GM19438 (cell line): Measurements from ENCODE around the gene CD28.
A peak's percentile ranks its signal among the peaks of the same experiment; 100 is the strongest.
"Not testable (repeated sequence)": the region's sequence is repeated elsewhere in the genome, so short reads cannot be mapped to it uniquely, and the experiment has no call there.

Experiments used
- ATAC-seq: cut with Tn5 transposase; IDR thresholded peaks from one replicate; pipeline ENCODE4 v1.9.1; 2021; ENCODE audit warnings: low read depth; ENCODE audit not compliant: unreplicated experiment

Gene CD28

DNA sequence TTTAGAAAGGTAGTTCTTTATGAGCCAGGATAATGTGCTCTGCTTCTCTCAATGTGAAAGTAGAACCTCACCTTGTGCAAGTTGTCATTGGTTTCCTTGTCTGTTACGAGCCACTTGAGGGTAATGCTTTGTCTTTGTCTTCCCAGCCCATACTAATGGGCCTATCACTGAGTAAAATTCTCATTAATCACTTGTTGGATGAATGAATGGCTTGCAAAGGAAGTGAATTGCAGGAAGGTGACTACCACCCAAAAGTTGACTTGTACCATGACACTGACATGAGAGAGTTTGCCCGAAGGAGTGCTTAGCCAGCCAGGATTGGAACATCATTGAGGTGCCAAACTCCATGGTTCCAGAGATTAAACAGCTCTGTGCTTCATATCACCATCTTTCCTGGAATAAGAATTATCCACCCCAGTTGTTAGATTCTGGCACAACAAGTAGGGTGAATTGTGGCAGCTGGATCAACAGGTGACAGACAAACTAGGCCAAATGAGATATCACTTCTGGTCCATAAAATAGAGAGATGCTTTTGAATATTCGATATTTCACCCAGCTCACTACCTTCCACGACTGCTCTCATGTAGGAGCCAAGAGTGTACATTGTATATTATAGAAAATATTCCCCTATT is 20.5 kb upstream of the CD28 start:
- no peak for ATAC-seq

DNA sequence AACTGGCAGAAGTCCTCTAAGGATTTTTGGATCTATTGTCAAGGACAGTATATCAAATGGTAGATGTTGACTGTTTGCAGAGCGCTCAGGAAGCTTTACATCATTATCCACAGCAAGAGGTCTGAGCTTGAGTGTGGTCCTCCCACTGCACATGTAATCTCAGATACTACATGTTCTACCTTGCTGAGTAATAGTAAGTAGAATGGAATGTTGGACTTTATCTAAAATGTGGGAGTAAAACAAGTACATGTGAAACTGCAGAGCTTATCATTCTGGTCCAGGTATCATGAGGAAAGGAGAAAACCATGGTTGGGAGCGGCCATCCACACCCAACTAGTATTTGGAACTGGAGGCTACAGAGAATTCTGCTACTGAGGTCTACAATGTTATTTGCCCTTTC is 19.3 kb upstream of the CD28 start:
- no peak for ATAC-seq

DNA sequence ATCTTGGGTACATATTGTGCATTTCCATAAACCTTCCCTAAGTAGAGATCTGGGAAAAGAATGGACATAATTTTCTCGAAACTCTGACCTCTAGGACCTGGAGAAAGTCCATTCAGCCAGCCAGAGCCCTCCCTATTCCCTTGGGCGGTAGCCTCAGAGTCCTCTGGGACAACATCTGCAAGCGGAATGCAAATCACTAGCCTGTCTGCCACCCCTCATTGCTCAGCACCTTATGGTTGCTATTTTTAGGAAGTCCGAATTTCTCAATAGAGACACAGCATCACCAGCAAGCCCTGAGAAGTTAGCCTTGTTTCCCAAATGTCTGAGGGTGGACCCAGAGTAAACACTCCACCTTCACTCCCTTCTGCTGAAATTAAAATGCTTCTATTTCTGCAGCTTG is 17.6 kb upstream of the CD28 start:
- peak; percentile 66 for ATAC-seq

DNA sequence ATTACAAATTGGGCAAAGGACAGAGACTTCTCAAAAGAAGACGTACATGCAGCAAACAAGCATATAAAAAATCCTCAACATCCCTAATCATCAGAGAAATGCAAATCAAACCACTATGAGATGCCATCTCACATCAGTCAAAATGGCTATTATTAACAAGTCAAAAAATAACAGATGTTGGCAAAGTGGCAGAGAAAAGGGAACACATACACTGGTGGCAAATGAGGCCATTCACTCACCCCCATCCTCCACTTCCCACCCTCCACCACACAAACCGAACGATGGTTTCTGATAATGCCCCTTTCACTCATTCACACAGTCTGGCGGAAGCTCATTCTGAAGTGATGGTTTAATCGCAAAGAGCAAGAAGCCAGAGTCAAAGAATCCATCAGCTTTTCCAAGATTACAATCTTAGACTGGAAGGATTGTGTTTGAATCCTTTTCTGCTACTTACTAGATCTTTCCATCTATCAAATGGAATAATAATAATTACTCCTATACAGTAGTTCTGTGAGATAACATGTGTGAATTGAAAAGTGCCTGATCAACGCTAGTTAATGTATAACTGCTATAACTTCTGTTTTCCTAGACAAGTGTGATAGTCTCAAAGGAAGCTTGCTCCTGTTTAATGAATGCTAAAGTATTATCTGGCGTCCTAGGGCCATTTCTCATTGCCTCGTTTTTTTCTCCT is 16.9 kb upstream of the CD28 start:
- peak; percentile 48 for ATAC-seq

DNA sequence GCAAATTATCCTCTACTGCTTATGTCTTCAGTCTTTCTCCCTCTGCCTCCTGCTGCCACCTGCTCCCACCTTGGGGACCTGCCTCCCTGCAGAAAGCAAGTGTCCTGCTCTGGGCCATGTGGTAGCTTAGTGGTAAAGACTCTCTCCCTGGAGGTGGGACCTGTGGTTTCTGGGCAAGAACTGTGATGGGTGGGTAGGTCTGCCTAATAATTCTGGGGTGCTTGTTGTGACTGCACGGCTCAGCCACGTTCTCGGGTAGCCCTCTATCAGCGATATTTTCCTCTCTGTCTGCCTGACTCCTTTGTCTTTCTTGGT is 16.4 kb upstream of the CD28 start:
- peak; percentile 38 for ATAC-seq

DNA sequence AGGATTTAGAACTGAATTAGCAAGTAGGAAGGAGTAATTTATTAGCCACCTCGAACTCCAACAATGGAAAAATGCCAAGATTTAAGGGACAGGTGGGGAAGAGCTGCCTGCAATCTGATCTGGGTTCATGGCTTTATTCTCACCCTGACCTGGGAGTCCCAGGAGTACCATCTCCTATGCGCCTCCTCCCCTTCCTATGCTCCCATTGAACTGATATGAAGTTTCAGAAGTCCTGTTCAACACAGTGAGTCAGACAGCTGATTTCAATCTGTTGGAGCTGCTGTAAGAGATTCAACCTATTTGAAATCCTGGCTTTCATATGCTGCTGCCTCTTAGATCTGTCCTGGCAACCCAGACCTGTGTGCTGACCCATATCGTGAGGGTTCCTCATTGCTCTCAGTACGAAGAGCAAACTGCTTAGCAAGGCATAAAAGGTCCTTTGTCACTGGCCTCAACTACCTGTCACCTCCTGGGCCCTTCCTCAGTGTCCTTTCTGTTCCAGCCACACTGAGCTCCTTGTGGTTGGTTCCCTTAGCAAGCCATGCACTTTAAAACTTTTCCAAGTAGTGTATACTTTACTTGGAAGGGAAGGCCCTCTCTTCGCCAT is 15.9 kb upstream of the CD28 start:
- no peak for ATAC-seq

DNA sequence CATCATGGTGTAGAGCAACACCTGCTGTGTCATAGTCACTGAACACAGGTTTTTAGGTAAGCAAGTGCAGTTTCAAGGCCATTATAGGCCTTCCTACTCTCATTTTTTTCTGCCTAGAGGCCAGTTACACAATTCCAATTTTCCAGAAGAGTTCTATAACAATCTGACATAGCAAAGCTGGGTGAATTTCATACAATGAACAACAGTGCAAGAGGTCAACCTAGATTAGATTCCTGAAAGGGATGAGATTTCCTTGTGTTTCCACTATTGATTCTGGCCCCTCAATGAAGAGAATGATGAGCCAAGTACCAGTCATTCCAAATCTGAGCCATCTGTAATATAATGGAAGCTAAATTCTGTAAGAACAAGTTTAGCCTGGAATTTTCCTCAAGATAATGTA is 15.3 kb upstream of the CD28 start:
- ATAC-seq = no peak

DNA sequence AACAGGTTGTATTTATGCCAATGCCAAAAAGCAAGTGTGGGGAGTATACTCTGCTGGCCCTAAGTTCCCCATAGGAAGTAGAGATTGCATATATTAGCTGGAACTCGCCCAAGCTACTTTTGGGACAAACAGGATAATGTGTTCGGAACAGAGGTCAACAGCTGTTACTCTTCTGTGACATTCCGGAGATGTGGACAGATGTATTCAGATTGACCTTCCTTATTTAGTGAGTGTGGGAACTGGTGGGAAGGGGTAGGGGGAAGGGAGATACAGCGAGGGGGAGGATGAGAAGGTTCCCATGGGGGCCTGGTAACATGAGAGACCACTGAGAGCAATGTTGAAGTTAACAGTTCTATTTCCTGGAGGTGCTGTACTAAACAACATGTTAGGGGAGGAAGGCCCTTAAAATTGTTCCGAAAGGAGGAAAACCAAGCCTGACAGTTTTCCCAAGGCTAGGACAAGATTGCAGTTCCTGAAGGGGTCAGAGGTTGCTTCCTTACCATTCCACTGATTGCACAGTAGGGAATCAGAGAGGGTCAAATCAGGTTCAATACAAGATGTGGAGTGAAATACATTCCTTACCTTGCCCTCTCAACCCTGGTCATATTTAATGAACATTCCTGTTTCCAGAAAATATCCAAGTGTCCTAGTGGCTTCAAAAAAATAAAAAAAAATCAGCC is 14.3 kb upstream of the CD28 start:
- ATAC-seq = no peak

DNA sequence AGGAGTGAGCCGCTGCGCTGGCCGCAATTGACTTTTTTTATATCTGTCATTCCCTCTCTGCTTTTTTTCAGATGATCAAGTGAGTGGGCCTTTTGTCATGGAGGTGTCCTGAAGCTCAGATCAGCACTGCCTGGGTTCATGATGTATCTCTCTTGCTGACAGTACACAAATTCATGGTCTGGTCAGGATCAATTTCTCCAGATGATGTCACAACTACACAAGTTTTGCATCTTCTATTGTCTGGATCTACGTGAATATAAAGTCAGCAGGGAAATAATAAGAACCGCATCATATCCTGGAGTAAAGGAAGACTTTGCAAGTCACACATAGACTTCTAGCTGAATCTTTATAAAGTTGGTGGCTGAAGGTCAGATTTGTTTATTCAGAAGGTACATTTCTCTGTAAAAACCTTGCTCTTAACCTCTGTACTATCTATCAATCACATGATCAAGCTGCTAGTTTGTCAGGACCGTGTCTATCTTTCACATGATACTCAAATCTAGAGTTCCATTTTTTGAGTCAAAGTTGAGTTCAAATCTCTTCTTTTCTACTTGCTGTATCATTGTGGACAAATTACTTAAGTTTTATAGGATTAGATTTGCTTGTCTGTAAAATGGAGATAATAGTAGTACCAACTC is 13.1 kb upstream of the CD28 start:
- ATAC-seq = no peak

DNA sequence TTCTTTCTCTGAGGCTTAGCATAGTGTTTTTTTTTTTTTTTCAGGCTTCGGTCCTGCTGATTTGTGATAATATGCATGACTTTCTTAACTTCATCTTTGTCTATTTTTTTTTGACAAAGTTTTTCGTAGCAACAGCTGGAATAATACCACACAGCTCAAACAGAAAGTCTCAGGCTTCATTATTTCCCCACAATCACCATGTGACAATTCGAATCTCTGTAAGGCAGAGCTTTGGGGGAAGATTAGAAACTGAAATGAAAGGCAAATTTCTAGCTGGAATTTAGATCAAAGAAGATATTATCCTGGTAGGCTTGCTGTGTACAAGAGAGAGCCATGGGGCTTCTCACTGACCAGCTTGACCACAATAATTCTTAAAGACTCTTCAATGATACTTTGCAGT is 12.2 kb upstream of the CD28 start:
- ATAC-seq = no peak

DNA sequence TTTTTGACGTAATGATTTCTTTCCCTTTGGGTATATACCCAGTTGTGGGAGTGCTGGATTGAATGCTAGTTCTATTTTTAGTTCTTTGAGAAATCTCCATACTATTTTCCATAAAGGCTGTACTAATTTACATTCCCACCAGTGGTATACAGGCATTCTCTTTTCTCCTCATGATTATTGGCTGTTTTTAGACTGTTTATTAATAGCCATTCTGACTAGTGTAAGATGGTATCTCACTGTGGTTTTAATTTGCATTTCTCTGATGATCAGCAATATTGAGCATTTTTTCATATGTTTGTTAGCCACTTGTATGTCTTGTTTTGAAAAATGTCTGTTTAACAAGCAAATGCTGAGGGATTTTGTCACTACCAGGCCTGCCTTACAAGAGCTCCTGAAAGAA is 9.2 kb upstream of the CD28 start:
- ATAC-seq = no peak

DNA sequence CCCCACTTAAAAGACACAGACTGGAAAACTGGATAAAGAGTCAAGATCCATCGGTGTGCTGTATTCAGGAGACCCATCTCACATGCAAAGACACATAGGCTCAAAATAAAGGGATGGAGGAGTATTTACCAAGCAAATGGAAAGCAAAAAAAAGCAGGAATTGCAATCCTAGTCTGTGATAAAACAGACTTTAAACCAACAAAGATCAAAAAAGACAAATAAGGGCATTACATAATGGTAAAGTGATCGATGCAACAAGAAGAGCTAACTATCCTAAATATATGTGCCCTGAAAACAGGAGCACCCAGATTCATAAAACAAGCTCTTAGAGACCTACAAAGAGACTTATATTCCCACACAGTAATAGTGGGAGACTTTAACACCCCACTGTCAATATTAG is 8.7 kb upstream of the CD28 start:
- not testable (repeated sequence) for ATAC-seq

DNA sequence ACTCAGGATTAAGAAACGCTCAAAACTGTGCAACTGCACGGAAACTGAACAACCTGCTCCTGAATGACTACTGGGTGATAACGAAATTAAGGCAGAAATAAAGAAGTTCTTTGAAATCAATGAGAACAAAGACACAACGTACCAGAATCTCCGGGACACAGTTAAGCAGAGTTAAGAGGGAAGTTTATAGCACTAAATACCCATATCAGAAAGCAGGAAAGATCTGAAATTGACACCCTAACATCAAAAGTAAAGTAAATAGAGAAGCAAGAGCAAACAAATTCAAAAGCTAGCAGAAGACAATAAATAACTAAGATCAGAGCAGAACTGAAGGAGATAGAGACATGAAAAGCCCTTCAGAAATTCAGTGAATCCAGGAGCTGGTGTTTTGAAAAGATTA is 8.0 kb upstream of the CD28 start:
- ATAC-seq = not testable (repeated sequence)

DNA sequence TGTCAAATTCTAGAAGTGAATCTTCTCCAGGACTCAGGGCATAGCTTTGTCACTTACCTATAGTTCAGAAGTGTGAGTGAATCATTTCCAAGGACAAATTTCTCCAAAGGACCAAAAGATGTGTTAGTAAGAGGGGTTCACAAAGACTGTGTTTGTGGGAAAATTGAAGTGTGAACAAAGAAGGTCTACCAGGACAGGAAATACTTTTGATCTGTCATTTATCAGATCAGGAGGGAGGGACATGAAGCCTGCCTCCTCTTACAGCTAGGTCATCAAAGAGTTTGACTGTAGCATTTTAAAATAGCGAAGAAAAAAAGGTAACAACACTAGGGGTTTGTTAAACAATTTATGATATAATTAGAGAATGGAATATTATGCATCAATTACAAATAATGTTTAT is 2.0 kb upstream of the CD28 start:
- no peak for ATAC-seq

DNA sequence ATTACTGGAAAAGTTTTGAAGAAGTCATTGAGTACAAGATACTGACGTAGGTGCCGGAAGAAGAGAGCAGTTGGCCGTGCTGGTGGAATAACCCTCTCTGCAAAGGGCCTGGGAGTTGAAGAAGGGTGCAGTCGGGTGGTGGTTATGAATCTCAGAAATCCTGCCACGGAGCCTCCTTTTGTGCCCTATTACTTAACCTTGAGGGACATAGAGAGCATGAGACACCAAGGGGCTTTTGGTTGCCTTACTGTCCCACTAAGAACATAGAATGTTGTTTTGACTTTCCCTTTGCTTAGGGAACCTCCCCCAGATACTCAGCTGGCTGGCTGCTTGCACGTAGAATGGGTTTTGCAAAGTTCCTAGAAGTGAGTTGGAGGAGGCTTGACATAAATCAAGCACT is 1.3 kb upstream of the CD28 start:
- no peak for ATAC-seq

DNA sequence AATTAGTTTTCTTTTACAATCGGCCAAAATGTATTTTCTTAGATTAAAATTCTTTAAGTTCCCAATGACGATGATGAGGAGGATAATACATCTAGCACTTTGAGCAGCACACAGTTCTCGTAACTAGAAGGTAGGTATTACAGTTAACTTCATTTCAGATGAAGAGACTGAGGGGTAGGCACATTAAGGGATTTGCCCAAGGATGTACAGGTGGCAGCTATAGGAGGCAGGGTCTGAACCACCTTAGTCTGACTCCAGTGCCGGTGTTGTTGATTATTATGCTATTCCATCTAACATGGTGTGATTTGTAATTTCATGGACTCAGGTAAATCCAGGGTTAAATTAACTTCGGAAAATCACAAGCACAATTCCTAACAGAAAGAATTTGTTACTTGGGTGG is 1.1 kb downstream of the CD28 start:
- ATAC-seq = no peak

DNA sequence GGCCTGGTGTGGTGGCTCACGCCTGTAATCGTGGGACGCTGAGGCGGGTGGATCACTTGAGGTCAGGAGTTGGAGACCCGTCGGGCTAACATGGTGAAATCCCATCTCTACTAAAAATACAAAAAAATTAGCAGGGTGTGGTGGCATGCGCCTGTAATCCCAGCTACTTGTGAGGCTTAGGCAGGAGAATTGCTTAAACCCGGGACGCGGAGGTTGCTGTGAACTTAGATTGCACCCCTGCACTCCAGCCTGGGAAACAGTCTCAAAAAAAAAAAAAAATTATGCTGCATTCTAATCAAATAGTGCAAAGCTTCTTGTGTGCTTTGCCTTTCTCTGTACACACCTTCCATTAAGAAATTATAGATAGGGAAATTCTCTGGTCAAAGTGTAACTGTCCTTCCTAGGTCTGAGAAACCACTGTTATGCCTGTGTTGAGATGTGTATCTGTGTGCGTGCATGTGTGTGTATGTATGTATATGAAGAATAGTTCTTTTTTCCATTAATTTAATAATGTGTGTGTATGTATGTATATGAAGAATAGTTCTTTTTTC is 2.5 kb downstream of the CD28 start:
- ATAC-seq = no peak

DNA sequence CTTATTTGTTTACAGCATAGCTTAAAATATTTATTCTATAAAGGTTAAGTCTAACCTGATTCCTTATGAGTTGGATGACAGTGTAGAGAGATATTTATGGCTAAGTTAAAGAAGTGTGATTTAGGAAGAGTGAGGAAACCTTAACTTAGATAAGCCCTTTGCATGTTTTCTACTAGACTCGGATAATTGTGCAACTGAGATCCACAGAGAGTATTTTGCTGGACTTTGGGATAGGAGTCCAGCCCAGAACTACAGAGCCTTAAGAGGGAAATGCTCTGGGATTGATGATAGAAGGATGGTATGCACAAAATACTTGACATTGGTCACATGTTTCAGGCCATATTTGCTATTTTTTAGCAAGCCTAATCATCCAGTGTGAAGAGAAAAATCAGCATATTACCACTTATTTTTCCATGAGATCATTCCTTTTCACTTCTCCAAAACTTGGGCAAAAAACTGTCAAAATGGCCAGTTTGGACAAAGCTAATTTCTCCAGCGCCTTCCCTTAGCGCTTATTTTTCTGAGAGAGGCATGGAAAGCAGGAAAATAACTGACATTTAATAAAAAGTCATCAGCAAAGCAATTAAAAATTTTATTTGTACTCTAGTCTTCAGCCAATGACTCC is 3.1 kb downstream of the CD28 start:
- ATAC-seq = no peak

DNA sequence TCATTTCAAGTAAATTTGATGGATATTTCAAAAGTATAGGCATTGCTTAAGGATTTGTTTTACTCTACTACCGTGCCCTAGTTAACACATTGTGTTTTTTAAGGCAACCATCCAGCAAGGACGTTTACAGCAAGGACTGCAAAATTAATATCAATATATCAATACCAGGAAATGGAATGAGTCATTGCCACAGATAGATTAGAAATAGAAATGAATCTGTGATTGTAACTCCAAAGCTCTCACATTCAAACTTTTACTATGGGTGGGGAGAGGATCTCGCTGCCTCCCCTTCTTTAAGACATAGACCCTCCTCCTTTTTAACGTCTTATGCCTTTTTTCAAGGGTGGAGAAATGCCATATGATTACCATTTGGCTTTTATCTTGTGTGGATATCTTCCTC is 3.8 kb downstream of the CD28 start:
- no peak for ATAC-seq

DNA sequence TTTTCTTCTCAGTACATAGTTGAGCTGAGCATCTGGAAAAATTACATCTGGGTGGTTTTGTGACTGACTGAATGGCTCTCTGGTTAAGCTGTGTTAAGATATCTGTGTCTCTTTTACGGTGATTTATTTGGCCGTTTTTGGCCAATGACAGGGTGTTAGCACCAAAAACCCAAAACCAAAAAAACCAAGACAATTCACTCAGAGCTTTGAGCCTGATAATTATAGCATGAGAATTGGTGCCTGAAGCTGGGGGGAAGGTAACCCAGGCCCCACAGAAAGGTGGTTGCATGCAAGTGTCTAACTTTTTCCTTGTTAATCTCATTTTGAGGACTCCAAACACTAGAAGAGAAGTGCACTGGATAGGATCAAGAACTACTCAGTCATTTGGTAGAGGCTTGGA is 4.5 kb downstream of the CD28 start:
- ATAC-seq = no peak

DNA sequence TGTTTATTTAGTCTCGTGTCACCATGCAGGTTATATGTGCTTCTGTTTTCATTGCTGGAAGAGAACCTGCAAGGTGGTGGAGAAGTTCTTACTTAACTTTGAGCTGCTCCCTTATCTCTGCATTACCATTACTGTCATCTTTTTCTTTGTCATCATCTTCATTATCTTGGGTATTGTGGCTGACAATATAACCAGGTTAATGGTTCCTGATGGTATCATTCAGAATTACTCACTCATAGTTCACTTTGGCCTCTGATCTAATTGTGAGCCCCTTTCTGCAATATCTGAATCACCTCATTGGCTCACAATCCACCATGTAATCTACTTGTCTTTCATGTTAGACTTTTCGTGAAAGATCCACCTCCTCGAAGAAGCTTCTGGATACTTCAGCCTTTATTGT is 5.0 kb downstream of the CD28 start:
- ATAC-seq = no peak
